Measurements from ENCODE around the gene KDM4C.

DNA sequence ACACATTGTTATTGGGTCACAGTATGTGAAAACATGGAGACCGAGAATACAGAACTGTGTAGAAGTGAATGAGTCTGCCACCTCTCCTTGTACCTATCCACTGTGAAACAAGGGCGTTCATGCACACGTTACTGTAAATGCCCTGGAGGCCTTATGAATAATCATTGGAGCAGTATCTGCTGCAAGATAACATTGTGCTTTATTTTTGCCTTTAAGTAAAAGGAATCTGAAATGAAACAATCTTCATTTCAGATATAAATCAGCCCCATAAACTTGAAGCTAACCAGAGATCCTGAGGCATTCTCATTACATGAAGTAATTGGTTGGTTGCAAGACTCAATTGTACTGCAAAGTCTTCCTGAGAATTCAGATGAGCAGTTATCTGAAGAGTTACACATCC is 419.6 kb downstream of the KDM4C start:
- TF ChIP-seq, protein P1, sequence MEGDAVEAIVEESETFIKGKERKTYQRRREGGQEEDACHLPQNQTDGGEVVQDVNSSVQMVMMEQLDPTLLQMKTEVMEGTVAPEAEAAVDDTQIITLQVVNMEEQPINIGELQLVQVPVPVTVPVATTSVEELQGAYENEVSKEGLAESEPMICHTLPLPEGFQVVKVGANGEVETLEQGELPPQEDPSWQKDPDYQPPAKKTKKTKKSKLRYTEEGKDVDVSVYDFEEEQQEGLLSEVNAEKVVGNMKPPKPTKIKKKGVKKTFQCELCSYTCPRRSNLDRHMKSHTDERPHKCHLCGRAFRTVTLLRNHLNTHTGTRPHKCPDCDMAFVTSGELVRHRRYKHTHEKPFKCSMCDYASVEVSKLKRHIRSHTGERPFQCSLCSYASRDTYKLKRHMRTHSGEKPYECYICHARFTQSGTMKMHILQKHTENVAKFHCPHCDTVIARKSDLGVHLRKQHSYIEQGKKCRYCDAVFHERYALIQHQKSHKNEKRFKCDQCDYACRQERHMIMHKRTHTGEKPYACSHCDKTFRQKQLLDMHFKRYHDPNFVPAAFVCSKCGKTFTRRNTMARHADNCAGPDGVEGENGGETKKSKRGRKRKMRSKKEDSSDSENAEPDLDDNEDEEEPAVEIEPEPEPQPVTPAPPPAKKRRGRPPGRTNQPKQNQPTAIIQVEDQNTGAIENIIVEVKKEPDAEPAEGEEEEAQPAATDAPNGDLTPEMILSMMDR (IDR thresholded peaks at IDR 0.05): no peak
- no peak for TF ChIP-seq POLR2A (IDR thresholded peaks at IDR 0.05)

All from thyroid gland (tissue), 4 donors.